Measurements from ENCODE around the gene NEDD8. TPM values are rescaled to one million over a fixed set of nuclear protein-coding genes. Genes with fewer than 3 reads are reported as not detected.

NEDD8 gene
- total RNA-seq, 1 experiment from 2014 or later, result 214 TPM

DNA sequence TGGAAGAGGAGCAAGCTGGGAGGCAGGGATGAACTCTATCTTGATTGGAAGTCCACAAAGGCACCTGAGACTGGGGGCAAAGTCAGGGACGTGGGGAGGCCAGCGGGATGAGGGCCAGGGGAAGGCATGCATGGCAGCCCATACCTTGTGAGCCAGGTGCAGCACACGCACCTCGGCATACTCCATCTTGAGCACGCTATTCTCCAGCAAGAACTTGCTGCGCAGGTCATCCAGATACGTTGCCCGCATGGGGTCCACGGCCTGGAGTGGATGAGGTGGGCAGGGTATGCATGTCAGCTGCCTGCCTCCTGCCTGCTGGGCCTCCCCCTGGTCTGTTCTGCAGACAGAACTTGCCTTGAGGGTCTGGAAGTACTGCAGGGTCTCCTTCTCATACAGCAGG, 35.3 kb upstream of the NEDD8 start:
- no peaks in the 10 kb centered on the region for H3K9me3 ChIP-seq (ENCODE audit: control insufficient read depth, low read depth, low read length)
- TF ChIP-seq, protein P1, sequence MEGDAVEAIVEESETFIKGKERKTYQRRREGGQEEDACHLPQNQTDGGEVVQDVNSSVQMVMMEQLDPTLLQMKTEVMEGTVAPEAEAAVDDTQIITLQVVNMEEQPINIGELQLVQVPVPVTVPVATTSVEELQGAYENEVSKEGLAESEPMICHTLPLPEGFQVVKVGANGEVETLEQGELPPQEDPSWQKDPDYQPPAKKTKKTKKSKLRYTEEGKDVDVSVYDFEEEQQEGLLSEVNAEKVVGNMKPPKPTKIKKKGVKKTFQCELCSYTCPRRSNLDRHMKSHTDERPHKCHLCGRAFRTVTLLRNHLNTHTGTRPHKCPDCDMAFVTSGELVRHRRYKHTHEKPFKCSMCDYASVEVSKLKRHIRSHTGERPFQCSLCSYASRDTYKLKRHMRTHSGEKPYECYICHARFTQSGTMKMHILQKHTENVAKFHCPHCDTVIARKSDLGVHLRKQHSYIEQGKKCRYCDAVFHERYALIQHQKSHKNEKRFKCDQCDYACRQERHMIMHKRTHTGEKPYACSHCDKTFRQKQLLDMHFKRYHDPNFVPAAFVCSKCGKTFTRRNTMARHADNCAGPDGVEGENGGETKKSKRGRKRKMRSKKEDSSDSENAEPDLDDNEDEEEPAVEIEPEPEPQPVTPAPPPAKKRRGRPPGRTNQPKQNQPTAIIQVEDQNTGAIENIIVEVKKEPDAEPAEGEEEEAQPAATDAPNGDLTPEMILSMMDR (conservative IDR thresholded peaks at IDR 0.05), result no peak
- H2AK5ac ChIP-seq (ENCODE audit: insufficient read length, low read length), result no peak overlapping the region
- Mint-ChIP-seq H3K4me1 (peaks cover 4 to 12% of the 10 kb centered on the region in 2 experiments), H3K4me3 (no peak overlapping the region), H3K27ac (no peak overlapping the region), H3K36me3 (ENCODE audit: insufficient read depth in 1 of 3, low read depth in 3 of 3) (peaks cover 3 to 21% (median 14%) of the 10 kb centered on the region in 3 experiments; a peak in 5 of 7 replicates), H3K27me3 (ENCODE audit: low read depth) (no peaks in the 10 kb centered on the region), H3K9me3 (no peaks in the 10 kb centered on the region)
- H3K27ac ChIP-seq (ENCODE audit: insufficient read length, low read depth, low read length), result no peak overlapping the region
- no peak overlapping the region for H3T11ph ChIP-seq (ENCODE audit: low read length)
- H3K23ac ChIP-seq (ENCODE audit: insufficient read length, low read depth, low read length), result no peak overlapping the region
- no peak overlapping the region for H3K4me2 ChIP-seq (ENCODE audit: insufficient read depth, insufficient read length, low read length)
- H3K4me1 ChIP-seq (ENCODE audit: insufficient read depth, low read length), result no peaks in the 10 kb centered on the region
- peaks cover 8% of the 10 kb centered on the region for H3K23me2 ChIP-seq (ENCODE audit: insufficient read length, low read depth, low read length, poor library complexity, severe bottlenecking)
- H4K20me1 ChIP-seq (ENCODE audit: control insufficient read depth, insufficient read depth, insufficient read length), result no peaks in the 10 kb centered on the region
- H2BK120ac ChIP-seq (ENCODE audit: low read depth, low read length, poor library complexity, severe bottlenecking), result no peak overlapping the region
- H4K5ac ChIP-seq (ENCODE audit: insufficient read length, low read depth, low read length), result no peak overlapping the region
- H3K18ac ChIP-seq (ENCODE audit: insufficient read length, low read depth, low read length), result no peak overlapping the region
- no peak overlapping the region for H3K4ac ChIP-seq (ENCODE audit: low read depth, low read length)
- H3K14ac ChIP-seq (ENCODE audit: insufficient read depth, low read length), result no peak overlapping the region
- no peaks in the 10 kb centered on the region for H3K79me2 ChIP-seq (ENCODE audit: insufficient read depth, low read length)
- no peaks in the 10 kb centered on the region for H3K27me3 ChIP-seq (ENCODE audit: insufficient read depth, low read length)
- no peak overlapping the region for H2AFZ ChIP-seq (ENCODE audit: low read length)
- no CpG with 5 or more reads among the region's 9 CpGs for WGBS (ENCODE audit: extremely low coverage, insufficient read length, low lambda C conversion rate)
- no peak overlapping the region for H4K8ac ChIP-seq (replicated peaks; ENCODE audit: insufficient read length, low read depth, low read length)
- H2BK15ac ChIP-seq (ENCODE audit: low read depth, low read length), result no peak overlapping the region
- no peak overlapping the region for H4K91ac ChIP-seq (ENCODE audit: insufficient read length, low read depth, low read length)
- H3K79me1 ChIP-seq (ENCODE audit: insufficient read depth, low read depth, low read length, poor library complexity, severe bottlenecking), result no peaks in the 10 kb centered on the region
- H2BK20ac ChIP-seq (ENCODE audit: low read depth, low read length, poor library complexity, severe bottlenecking), result no peak overlapping the region
- H2BK12ac ChIP-seq (ENCODE audit: insufficient read length, low read depth, low read length), result no peak overlapping the region
- no peak overlapping the region for H3K56ac ChIP-seq (ENCODE audit: insufficient read length, low read depth, low read length)
- H2BK5ac ChIP-seq (ENCODE audit: insufficient read length, low read length), result no peak overlapping the region
- no peak overlapping the region for H3K9ac ChIP-seq (ENCODE audit: extremely low read depth, insufficient read length, low read length)
- DNase-seq, result no peak
